CD4-positive, CD25-positive, alpha-beta regulatory T cell (primary cell): Measurements from ENCODE around the gene MEF2A. TPM values are rescaled to one million over a fixed set of nuclear protein-coding genes. Genes with fewer than 3 reads are reported as not detected.

Experiments
- ATAC-seq, 2 donors: fragments of 150-1000 bp; cut with Tn5 transposase; one replicate each; pipeline ENCODE4 v1.10.0; 2021; ENCODE audit warnings: low read depth in 2 of 2, moderate number of reproducible peaks in 2 of 2, moderate library complexity in 1 of 2
- DNase-seq, 3 donors: peaks; one replicate each; pipeline versions ENCODE4 v3.0.0 to v3.0.0-alpha.2; 2012 to 2022; ENCODE audit warnings: mixed read lengths in 1 of 3
- H3K27ac ChIP-seq: one replicate; pipeline ENCODE4 v1.7.0; 2013; ENCODE audit warnings: mild to moderate bottlenecking, low read length; ENCODE audit not compliant: insufficient read depth, poor library complexity, severe bottlenecking
- H3K27me3 ChIP-seq: one replicate; pipeline ENCODE4 v1.7.0; 2013; ENCODE audit warnings: low read length; ENCODE audit not compliant: control insufficient read depth, insufficient read depth
- H3K36me3 ChIP-seq: one replicate; pipeline ENCODE4 v1.7.0; 2013; ENCODE audit warnings: mild to moderate bottlenecking, low read length, moderate library complexity; ENCODE audit not compliant: control insufficient read depth, insufficient read depth
- H3K4me1 ChIP-seq: 2 replicates; pipeline ENCODE4 v1.7.0; 2013; ENCODE audit warnings: mild to moderate bottlenecking, low read length; ENCODE audit not compliant: insufficient read depth, control insufficient read depth, poor library complexity, severe bottlenecking
- H3K4me3 ChIP-seq: one replicate; pipeline ENCODE4 v1.7.0; 2013; ENCODE audit warnings: low read depth, mild to moderate bottlenecking, low read length, moderate library complexity
- H3K9me3 ChIP-seq, 2 experiments: 1 replicate in 1 of 2; 2 replicates in 1 of 2; pipeline ENCODE4 v1.7.0; 2013; ENCODE audit warnings: low read length in 2 of 2, mild to moderate bottlenecking in 1 of 2, moderate library complexity in 1 of 2; ENCODE audit not compliant: control insufficient read depth in 2 of 2
- H3K27ac Mint-ChIP-seq, 3 donors: one replicate each; pipeline ENCODE4 v1.8.0; 2020 to 2022; ENCODE audit warnings: mild to moderate bottlenecking in 3 of 3, mixed read lengths in 3 of 3, moderate library complexity in 2 of 3
- H3K27me3 Mint-ChIP-seq: one replicate; pipeline ENCODE4 v1.8.0; 2022; ENCODE audit warnings: mild to moderate bottlenecking, mixed read lengths
- H3K36me3 Mint-ChIP-seq: one replicate; pipeline ENCODE4 v1.8.0; 2020; ENCODE audit warnings: mixed read lengths
- H3K4me1 Mint-ChIP-seq, 4 donors: one replicate each; pipeline ENCODE4 v1.8.0; 2020 to 2022; ENCODE audit warnings: mixed read lengths in 4 of 4, mild to moderate bottlenecking in 1 of 4
- H3K4me3 Mint-ChIP-seq, 4 donors: one replicate each; pipeline ENCODE4 v1.8.0; 2020 to 2022; ENCODE audit warnings: mild to moderate bottlenecking in 4 of 4, mixed read lengths in 4 of 4, moderate library complexity in 3 of 4
- H3K9me3 Mint-ChIP-seq, 7 donors: one replicate each; pipeline ENCODE4 v1.8.0; 2020 to 2022; ENCODE audit warnings: mixed read lengths in 7 of 7, mild to moderate bottlenecking in 3 of 7, moderate library complexity in 2 of 7
- polyA plus RNA-seq, 4 donors: library from polyadenylated mRNA; unstranded; fragments of 300-500 nt; fragmentation: Illumina TruSeq; gene quantifications; one replicate each; pipeline ENCODE4 v1.2.3, GENCODE V29; 2021
- total RNA-seq: library from RNA; stranded (reverse); gene quantifications from one replicate; pipeline ENCODE4 v1.2.3, GENCODE V29; 2022

Gene MEF2A
- total and polyA plus RNA-seq, 5 donors from 2014 or later, result 7.2 to 24.2 (median 10.3) TPM

- Histone ChIP-seq H3K36me3 (no peaks in the 10 kb centered on the region), H3K9me3 (no peaks in the 10 kb centered on the region), H3K4me1 (no peaks in the 10 kb centered on the region), H3K4me3 (no peak overlapping the region), H3K27ac (no peak overlapping the region), H3K27me3 (no peaks in the 10 kb centered on the region)
- Mint-ChIP-seq H3K36me3 (peaks cover 23% of the 10 kb centered on the region), H3K27me3 (no peaks in the 10 kb centered on the region), H3K9me3 (peaks cover 0 to 2% (median 0%) of the 10 kb centered on the region in 7 donors), H3K4me1 (peaks cover 37 to 60% (median 44%) of the 10 kb centered on the region in 4 donors), H3K27ac (peak overlapping the region in 1 of 3 donors; percentile 8), H3K4me3 (no peak overlapping the region)
- no peak for DNase-seq
- no peak for ATAC-seq
Measured at GRCh38 chr15:99606646-99607045, 40.9 kb downstream of the MEF2A start.

- no peak overlapping the region for H3K27ac ChIP-seq
- H3K4me1 Mint-ChIP-seq, result peaks cover 32 to 61% (median 45%) of the 10 kb centered on the region in 4 donors
- H3K9me3 Mint-ChIP-seq, result peaks cover 0 to 3% (median 0%) of the 10 kb centered on the region in 7 donors
Measured at GRCh38 chr15:99613481-99613880, 47.7 kb downstream of the MEF2A start.

GRCh38 chr15:99613887-99614647, 48.3 kb downstream of the MEF2A start:
- Mint-ChIP-seq H3K4me1 (peaks cover 34 to 61% (median 44%) of the 10 kb centered on the region in 4 donors), H3K4me3 (no peak overlapping the region), H3K27me3 (no peaks in the 10 kb centered on the region), H3K9me3 (peaks cover 0 to 3% (median 0%) of the 10 kb centered on the region in 7 donors), H3K27ac (peak overlapping the region in 2 of 3 donors; percentile 13 to 90), H3K36me3 (peaks cover 5% of the 10 kb centered on the region)
- Histone ChIP-seq H3K36me3 (no peaks in the 10 kb centered on the region), H3K4me1 (peaks cover 5% of the 10 kb centered on the region), H3K9me3 (no peaks in the 10 kb centered on the region), H3K27me3 (no peaks in the 10 kb centered on the region), H3K27ac (no peak overlapping the region), H3K4me3 (no peak overlapping the region)
- DNase-seq (peak in 1 of 3 donors; percentile 9), ATAC-seq (no peak)

More at GRCh38 chr15:99613481-99613880, 47.7 kb downstream of the MEF2A start:
- Mint-ChIP-seq H3K4me3 (no peak overlapping the region), H3K27ac (peak overlapping the region in 1 of 3 donors; percentile 13), H3K27me3 (no peaks in the 10 kb centered on the region), H3K36me3 (peaks cover 5% of the 10 kb centered on the region)
- DNase-seq (no peak), ATAC-seq (no peak)
- Histone ChIP-seq H3K9me3 (no peaks in the 10 kb centered on the region), H3K4me3 (no peak overlapping the region), H3K27me3 (no peaks in the 10 kb centered on the region), H3K36me3 (no peaks in the 10 kb centered on the region), H3K4me1 (peaks cover 5% of the 10 kb centered on the region)

- H3K27ac Mint-ChIP-seq, result peak overlapping the region in 2 of 3 donors; percentile 13 to 90
Measured at GRCh38 chr15:99614749-99615288, 49.0 kb downstream of the MEF2A start.

GRCh38 chr15:99615460-99615859, 49.7 kb downstream of the MEF2A start:
- peaks cover 0 to 3% (median 0%) of the 10 kb centered on the region in 7 donors for H3K9me3 Mint-ChIP-seq
- Histone ChIP-seq H3K27me3 (no peaks in the 10 kb centered on the region), H3K36me3 (no peaks in the 10 kb centered on the region), H3K27ac (no peak overlapping the region), H3K4me1 (peaks cover 5% of the 10 kb centered on the region), H3K4me3 (no peak overlapping the region), H3K9me3 (no peaks in the 10 kb centered on the region)
- no peak overlapping the region for H3K27ac Mint-ChIP-seq
- no peak for DNase-seq
- no peak overlapping the region for H3K4me3 Mint-ChIP-seq
- no peak for ATAC-seq
- peaks cover 37 to 73% (median 51%) of the 10 kb centered on the region in 4 donors for H3K4me1 Mint-ChIP-seq
- H3K36me3 Mint-ChIP-seq, result peaks cover 5% of the 10 kb centered on the region
- H3K27me3 Mint-ChIP-seq, result no peaks in the 10 kb centered on the region

More at GRCh38 chr15:99614749-99615288, 49.0 kb downstream of the MEF2A start:
- Histone ChIP-seq H3K9me3 (no peaks in the 10 kb centered on the region), H3K4me3 (no peak overlapping the region), H3K27ac (no peak overlapping the region), H3K4me1 (peaks cover 5% of the 10 kb centered on the region), H3K36me3 (no peaks in the 10 kb centered on the region), H3K27me3 (no peaks in the 10 kb centered on the region)
- DNase-seq, result no peak
- H3K9me3 Mint-ChIP-seq, result peaks cover 0 to 3% (median 0%) of the 10 kb centered on the region in 7 donors
- H3K36me3 Mint-ChIP-seq, result peaks cover 5% of the 10 kb centered on the region
- no peak for ATAC-seq
- peaks cover 32 to 68% (median 47%) of the 10 kb centered on the region in 4 donors for H3K4me1 Mint-ChIP-seq
- H3K4me3 Mint-ChIP-seq, result no peak overlapping the region
- H3K27me3 Mint-ChIP-seq, result no peaks in the 10 kb centered on the region

DNA sequence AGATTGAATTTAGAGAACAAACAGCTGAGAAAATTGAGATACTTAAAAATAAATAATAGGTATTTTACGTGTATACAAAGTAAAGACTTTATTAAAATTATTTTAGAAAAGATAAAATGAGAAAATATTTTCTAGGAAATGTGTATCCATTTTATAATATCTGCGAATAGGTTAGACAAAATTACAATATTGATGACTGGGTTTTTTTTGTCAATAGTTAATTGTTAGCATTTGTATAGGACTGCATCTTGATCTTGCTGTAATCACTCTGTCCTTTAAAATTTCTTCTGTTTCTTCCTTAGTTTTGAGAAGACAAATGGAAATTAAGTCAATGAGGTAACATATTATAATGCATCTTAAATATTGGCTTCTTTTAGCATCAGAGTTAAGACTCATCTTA, 50.3 kb downstream of the MEF2A start:
- Mint-ChIP-seq H3K4me1 (peaks cover 37 to 73% (median 52%) of the 10 kb centered on the region in 4 donors), H3K27ac (no peak overlapping the region), H3K27me3 (no peaks in the 10 kb centered on the region), H3K36me3 (peaks cover 5% of the 10 kb centered on the region), H3K9me3 (peaks cover 0 to 3% (median 0%) of the 10 kb centered on the region in 7 donors), H3K4me3 (no peak overlapping the region)
- peaks cover 5% of the 10 kb centered on the region for H3K4me1 ChIP-seq
- H3K27me3 ChIP-seq, result no peaks in the 10 kb centered on the region
- H3K4me3 ChIP-seq, result no peak overlapping the region
- H3K27ac ChIP-seq, result no peak overlapping the region
- ATAC-seq (no peak), DNase-seq (no peak)
- H3K36me3 ChIP-seq, result no peaks in the 10 kb centered on the region
- H3K9me3 ChIP-seq, result no peaks in the 10 kb centered on the region

GRCh38 chr15:99616773-99617342, 51.1 kb downstream of the MEF2A start:
- H3K4me1 Mint-ChIP-seq, result peaks cover 37 to 68% (median 50%) of the 10 kb centered on the region in 4 donors
- peaks cover 5% of the 10 kb centered on the region for H3K4me1 ChIP-seq
- no peak overlapping the region for H3K4me3 Mint-ChIP-seq
- ATAC-seq, result no peak
- no peak overlapping the region for H3K27ac ChIP-seq
- no peaks in the 10 kb centered on the region for H3K27me3 Mint-ChIP-seq
- no peaks in the 10 kb centered on the region for H3K27me3 ChIP-seq
- H3K36me3 Mint-ChIP-seq, result peaks cover 1% of the 10 kb centered on the region
- peak overlapping the region in 2 of 3 donors; percentile 11 to 16 for H3K27ac Mint-ChIP-seq
- peak in 1 of 3 donors; percentile 34 for DNase-seq
- H3K9me3 Mint-ChIP-seq, result peaks cover 0 to 3% (median 0%) of the 10 kb centered on the region in 7 donors
- no peaks in the 10 kb centered on the region for H3K9me3 ChIP-seq
- peak overlapping the region; percentile 2 for H3K4me3 ChIP-seq
- no peaks in the 10 kb centered on the region for H3K36me3 ChIP-seq
